Glutamatergic neuron (in vitro differentiated cells): Measurements from ENCODE around the gene MED26. TPM values are rescaled to one million over a fixed set of nuclear protein-coding genes. Genes with fewer than 3 reads are reported as not detected.

Experiments used
- DNase-seq: peaks from one replicate; pipeline ENCODE4 v3.0.0; 2022
- H3K27ac Mint-ChIP-seq: one replicate; pipeline ENCODE4 v1.8.0; 2020; ENCODE audit warnings: mild to moderate bottlenecking, mixed read lengths, inconsistent platforms; ENCODE audit not compliant: unreplicated experiment
- H3K27me3 Mint-ChIP-seq: one replicate; pipeline ENCODE4 v1.8.0; 2020; ENCODE audit warnings: mild to moderate bottlenecking, moderate library complexity, mixed read lengths, inconsistent platforms; ENCODE audit not compliant: unreplicated experiment
- H3K36me3 Mint-ChIP-seq: one replicate; pipeline ENCODE4 v1.8.0; 2020; ENCODE audit warnings: mild to moderate bottlenecking, mixed read lengths, inconsistent platforms; ENCODE audit not compliant: unreplicated experiment
- H3K4me1 Mint-ChIP-seq: one replicate; pipeline ENCODE4 v1.8.0; 2020; ENCODE audit warnings: mild to moderate bottlenecking, low read depth, mixed read lengths, inconsistent platforms; ENCODE audit not compliant: unreplicated experiment
- H3K4me3 Mint-ChIP-seq: one replicate; pipeline ENCODE4 v1.8.0; 2020; ENCODE audit warnings: mild to moderate bottlenecking, mixed read lengths, inconsistent platforms; ENCODE audit not compliant: unreplicated experiment
- H3K9me3 Mint-ChIP-seq: one replicate; pipeline ENCODE4 v1.8.0; 2020; ENCODE audit warnings: mild to moderate bottlenecking, moderate library complexity, mixed read lengths, inconsistent platforms; ENCODE audit not compliant: unreplicated experiment
- total RNA-seq: library from RNA; stranded (reverse); fragmentation: NEBNext Ultra II Directional; extraction: Animal tissue kit (Norgen Biotek cat#: 25700); gene quantifications from one replicate; pipeline ENCODE4 v1.2.1, GENCODE V29; 2021; ENCODE audit not compliant: unreplicated experiment
- TF ChIP-seq, protein P1 (sequence below): fragments of 200-600 bp; sonication (generic); IDR thresholded peaks from one replicate; pipeline ENCODE4 v1.5.0; 2021; ENCODE audit not compliant: partially characterized antibody, unreplicated experiment

MED26 gene
- total RNA-seq, 1 donor from 2014 or later = 9.8 TPM

DNA sequence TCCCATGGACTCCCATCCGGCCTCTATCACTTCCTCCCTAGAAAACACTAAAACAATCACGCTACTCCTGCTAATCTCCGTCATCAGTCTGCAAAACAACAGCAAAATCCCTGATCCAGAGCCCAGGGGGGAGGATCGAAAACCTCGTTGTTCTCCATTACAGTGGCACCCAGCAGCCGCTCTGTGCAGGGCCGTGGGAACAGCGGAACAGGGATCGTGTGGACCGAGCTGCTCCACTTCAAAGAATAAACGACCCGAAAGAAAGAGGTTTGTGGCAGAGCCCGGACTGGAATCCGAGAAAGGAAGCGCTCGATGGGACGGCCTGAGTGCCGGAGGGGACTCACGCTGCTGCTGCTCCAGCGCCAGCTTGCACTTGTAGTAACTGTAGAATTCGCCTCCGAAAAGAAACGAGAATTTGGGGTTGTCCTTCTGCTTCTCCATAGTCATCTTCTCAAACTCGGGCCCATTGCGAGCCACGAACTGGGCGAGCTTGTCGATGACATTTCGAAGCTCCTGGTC, 86.4 kb downstream of the MED26 start:
- Mint-ChIP-seq H3K27me3 (peaks cover 4% of the 10 kb centered on the region), H3K4me1 (peaks cover 10% of the 10 kb centered on the region), H3K36me3 (no peaks in the 10 kb centered on the region), H3K27ac (peak overlapping the region; percentile 36), H3K9me3 (no peaks in the 10 kb centered on the region), H3K4me3 (peak overlapping the region; percentile 89)
- TF ChIP-seq, protein P1, sequence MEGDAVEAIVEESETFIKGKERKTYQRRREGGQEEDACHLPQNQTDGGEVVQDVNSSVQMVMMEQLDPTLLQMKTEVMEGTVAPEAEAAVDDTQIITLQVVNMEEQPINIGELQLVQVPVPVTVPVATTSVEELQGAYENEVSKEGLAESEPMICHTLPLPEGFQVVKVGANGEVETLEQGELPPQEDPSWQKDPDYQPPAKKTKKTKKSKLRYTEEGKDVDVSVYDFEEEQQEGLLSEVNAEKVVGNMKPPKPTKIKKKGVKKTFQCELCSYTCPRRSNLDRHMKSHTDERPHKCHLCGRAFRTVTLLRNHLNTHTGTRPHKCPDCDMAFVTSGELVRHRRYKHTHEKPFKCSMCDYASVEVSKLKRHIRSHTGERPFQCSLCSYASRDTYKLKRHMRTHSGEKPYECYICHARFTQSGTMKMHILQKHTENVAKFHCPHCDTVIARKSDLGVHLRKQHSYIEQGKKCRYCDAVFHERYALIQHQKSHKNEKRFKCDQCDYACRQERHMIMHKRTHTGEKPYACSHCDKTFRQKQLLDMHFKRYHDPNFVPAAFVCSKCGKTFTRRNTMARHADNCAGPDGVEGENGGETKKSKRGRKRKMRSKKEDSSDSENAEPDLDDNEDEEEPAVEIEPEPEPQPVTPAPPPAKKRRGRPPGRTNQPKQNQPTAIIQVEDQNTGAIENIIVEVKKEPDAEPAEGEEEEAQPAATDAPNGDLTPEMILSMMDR = no peak
- DNase-seq = no peak

DNA sequence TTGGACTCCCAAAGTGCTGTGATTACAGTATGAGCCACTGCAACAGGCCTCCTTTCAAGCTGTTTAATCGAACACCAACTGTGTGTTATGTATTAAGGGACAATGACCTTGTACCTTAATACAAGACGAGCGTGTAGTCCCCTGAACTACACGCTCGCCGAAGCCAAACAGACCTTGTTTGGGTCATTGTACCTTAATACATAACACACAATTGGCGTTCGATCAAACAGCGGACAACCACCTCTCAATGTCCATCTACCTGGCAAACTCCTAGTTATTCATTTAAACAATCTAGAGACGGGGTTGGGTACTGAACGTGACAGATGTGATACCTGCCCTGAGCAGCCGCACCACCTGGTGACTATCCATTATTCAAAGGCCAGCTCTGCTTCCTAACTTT, 87.1 kb downstream of the MED26 start:
- no peak for DNase-seq
- no peaks in the 10 kb centered on the region for H3K9me3 Mint-ChIP-seq
- H3K27ac Mint-ChIP-seq = peak overlapping the region; percentile 36
- H3K27me3 Mint-ChIP-seq = peaks cover 4% of the 10 kb centered on the region
- peaks cover 10% of the 10 kb centered on the region for H3K4me1 Mint-ChIP-seq
- no peaks in the 10 kb centered on the region for H3K36me3 Mint-ChIP-seq
- peak overlapping the region; percentile 89 for H3K4me3 Mint-ChIP-seq
- TF ChIP-seq, protein P1 = no peak

DNA sequence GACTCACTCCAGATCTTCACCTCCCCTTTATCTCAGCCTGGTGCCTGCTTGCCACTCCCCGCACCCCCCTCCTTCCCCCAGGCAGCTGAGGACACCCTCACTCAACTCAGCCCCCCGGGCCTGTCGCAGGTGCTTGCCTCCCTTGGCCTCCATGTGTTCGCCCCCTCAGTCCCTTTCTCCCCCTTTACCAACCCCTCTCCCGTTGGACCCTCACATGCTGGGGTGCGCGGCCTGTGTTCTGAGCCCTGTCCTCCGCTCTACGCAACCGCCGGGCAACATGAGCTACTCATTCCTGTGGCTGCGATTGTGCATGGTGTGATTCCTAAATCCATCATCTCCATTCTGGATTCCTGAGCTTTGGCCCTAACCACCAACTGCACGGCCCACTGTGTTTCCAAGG, 90.9 kb downstream of the MED26 start:
- H3K4me1 Mint-ChIP-seq = peaks cover 5% of the 10 kb centered on the region
- no peaks in the 10 kb centered on the region for H3K36me3 Mint-ChIP-seq

DNA sequence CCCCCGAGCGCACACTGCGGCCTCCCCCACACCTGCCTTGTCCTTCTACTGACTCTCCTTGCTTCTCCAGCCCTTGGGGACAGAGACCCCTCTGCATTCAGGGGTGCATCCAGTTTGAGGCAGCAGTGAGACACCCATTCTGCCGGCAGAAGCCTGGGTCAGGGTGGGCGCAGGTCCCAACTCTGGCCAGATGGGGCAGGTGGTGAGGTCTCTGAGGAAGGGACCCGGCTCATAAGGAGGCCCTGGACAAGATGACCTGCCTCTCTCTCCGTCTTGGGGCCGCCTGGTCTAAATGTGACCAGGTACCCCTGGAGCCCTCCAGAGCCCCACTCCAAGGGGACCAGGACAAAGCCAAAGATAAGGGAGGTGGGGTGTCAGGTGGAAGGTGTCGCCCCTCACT, 91.9 kb downstream of the MED26 start:
- Mint-ChIP-seq H3K27ac (no peak overlapping the region), H3K36me3 (no peaks in the 10 kb centered on the region)

More for the DNA sequence above, 90.9 kb downstream of the MED26 start:
- H3K9me3 Mint-ChIP-seq = no peaks in the 10 kb centered on the region
- no peak overlapping the region for H3K4me3 Mint-ChIP-seq
- H3K27ac Mint-ChIP-seq = no peak overlapping the region
- DNase-seq = no peak
- TF ChIP-seq, protein P1 = no peak
- H3K27me3 Mint-ChIP-seq = peaks cover 2% of the 10 kb centered on the region

DNA sequence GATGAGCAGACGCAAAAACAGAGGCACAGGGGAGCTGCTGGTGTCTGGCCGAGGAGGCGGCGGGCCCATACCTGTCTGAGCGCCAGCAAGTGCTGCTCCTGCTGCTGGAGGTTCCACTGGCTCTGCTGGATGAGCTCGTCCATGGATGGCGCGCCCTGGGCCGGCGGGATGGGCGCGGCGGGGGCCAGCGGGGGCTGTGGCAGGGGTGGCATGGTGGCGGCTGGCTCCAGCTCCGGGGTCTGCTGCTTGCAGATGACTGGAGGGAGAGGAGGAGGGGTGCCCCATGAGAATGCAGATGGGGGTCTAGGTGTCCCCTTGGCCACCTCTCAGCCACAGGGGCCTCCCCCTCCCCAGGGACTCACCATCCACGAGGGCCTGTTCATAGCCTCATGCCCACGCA, 92.6 kb downstream of the MED26 start:
- peaks cover 4% of the 10 kb centered on the region for H3K27me3 Mint-ChIP-seq
- DNase-seq = no peak
- no peaks in the 10 kb centered on the region for H3K36me3 Mint-ChIP-seq

More for the DNA sequence above, 91.9 kb downstream of the MED26 start:
- H3K9me3 Mint-ChIP-seq = no peaks in the 10 kb centered on the region
- no peak overlapping the region for H3K4me3 Mint-ChIP-seq
- peaks cover 2% of the 10 kb centered on the region for H3K4me1 Mint-ChIP-seq
- TF ChIP-seq, protein P1 = no peak
- peaks cover 4% of the 10 kb centered on the region for H3K27me3 Mint-ChIP-seq
- DNase-seq = no peak

More for the DNA sequence above, 92.6 kb downstream of the MED26 start:
- H3K4me3 Mint-ChIP-seq = no peak overlapping the region
- no peaks in the 10 kb centered on the region for H3K9me3 Mint-ChIP-seq
- no peaks in the 10 kb centered on the region for H3K4me1 Mint-ChIP-seq
- H3K27ac Mint-ChIP-seq = no peak overlapping the region
- TF ChIP-seq, protein P1 = no peak
